GM18873 (cell line): Measurements from ENCODE around the gene LTBP3.
"Not testable (repeated sequence)": the region's sequence is repeated elsewhere in the genome, so short reads cannot be mapped to it uniquely, and the experiment has no call there.

Source experiments
- ATAC-seq: cut with Tn5 transposase; IDR thresholded peaks from one replicate; pipeline ENCODE4 v1.9.1; 2021; ENCODE audit warnings: mild to moderate bottlenecking, moderate library complexity, moderate number of reproducible peaks; ENCODE audit not compliant: unreplicated experiment, low FRiP score

Gene LTBP3

DNA sequence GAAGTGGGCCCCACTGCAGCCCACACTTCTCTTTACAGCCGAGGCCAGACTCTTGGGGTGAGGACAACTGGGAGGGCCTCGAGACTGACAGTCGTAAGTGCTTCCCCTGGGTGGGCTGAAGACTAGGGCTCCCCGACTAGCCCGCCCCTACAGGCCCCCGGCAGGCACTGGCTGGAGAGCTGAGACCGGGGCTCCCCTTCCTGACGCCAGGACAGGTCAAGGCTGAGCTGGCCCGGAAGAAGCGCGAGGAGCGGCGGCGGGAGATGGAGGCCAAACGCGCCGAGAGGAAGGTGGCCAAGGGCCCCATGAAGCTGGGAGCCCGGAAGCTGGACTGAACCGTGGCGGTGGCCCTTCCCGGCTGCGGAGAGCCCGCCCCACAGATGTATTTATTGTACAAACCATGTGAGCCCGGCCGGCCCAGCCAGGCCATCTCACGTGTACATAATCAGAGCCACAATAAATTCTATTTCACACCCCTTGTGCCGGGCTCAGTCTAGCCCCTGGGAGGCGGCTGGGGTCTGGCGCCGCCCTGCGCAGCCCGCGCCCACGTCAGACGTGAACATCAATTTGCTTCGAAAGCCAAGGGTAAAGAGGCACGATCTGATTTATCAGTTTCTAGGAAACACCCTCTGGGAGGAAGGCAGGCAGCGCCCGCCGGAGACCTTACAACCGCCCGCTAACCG, 19.8 kb downstream of the LTBP3 start:
- no peak for ATAC-seq

- no peak for ATAC-seq
Measured at GRCh38 chr11:65537620-65538231, 20.4 kb downstream of the LTBP3 start.

DNA sequence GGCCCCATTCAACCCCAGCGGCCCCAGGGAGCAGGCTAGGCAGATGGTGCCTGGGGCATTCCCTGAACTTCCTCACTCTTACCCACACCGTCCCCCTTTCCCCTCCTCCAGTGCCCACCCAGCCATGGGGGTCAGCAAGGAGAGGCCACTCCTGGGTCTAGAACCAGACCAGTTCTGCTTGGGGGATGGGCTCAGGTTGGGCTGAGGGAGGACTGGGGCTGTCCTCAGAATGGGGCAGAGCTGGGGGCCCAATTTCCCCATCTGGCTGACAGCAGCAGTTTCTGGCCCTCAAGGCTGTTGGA, 20.9 kb downstream of the LTBP3 start:
- no peak for ATAC-seq

GRCh38 chr11:65536412-65537295, 21.5 kb downstream of the LTBP3 start:
- ATAC-seq = no peak

- ATAC-seq = no peak
Measured at GRCh38 chr11:65535102-65535501, 23.1 kb downstream of the LTBP3 start.

GRCh38 chr11:65532388-65533064, 25.6 kb downstream of the LTBP3 start:
- no peak for ATAC-seq

DNA sequence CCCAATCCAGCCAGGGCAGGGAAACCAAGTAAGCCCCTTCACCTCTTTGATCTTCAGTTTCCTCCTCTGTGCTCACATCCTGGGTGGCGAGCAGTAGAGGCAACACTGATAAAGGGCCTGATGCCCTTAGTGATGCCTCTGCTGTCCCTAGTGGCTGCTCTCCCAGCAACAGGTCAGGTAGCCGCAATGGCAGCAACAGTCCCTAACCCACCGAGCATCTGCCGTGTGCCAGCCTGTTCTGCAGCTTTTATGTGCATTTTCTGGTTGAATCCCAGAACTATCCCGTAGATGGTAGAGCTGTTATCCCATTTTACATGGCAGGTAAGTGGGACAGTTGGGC, 28.0 kb downstream of the LTBP3 start:
- ATAC-seq = no peak

DNA sequence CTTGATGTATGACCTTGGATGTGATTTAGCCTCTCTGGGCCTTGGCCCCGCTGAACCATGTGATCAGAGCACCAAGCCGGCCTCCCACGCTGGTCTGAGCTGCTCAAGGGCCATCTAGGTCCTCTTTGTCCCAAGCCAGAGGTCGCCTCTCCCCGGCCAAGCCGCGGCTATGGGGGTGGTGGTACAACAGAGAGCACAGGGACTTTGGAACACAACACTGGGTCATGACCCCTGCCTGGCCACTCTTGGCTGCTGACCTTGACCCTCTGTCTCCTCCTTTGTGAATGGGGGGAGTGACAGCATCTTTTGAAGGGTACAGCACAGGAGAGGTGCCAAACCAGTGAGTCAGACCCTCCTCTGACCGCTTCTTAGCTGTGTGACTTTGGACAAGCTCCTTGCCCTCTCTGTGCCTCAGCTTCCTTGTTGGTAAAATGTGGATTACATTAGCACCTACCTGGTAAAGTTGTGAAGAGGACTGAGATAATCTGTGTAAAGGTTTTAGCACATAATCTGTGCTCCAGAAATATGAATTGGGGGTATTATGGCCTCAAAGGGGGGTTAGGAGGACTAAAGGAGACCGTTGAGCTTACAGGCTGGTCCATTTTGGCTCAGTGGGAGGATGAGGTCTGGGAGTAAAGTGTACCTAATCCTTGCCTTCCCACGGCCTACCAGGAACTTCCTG, 28.5 kb downstream of the LTBP3 start:
- ATAC-seq = no peak

GRCh38 chr11:65528819-65529350, 29.3 kb downstream of the LTBP3 start:
- ATAC-seq = no peak

DNA sequence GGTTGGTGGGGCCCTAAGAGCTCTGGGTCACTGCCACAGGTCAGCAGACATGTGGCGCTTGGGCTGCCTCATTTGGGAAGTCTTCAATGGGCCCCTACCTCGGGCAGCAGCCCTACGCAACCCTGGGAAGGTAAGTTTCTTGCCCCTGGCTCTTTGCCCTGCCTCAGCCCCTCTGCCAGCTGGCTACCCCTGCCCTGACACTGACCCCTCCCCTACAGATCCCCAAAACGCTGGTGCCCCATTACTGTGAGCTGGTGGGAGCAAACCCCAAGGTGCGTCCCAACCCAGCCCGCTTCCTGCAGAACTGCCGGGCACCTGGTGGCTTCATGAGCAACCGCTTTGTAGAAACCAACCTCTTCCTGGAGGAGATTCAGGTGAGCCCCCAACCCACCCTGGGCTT, 31.4 kb downstream of the LTBP3 start:
- no peak for ATAC-seq

DNA sequence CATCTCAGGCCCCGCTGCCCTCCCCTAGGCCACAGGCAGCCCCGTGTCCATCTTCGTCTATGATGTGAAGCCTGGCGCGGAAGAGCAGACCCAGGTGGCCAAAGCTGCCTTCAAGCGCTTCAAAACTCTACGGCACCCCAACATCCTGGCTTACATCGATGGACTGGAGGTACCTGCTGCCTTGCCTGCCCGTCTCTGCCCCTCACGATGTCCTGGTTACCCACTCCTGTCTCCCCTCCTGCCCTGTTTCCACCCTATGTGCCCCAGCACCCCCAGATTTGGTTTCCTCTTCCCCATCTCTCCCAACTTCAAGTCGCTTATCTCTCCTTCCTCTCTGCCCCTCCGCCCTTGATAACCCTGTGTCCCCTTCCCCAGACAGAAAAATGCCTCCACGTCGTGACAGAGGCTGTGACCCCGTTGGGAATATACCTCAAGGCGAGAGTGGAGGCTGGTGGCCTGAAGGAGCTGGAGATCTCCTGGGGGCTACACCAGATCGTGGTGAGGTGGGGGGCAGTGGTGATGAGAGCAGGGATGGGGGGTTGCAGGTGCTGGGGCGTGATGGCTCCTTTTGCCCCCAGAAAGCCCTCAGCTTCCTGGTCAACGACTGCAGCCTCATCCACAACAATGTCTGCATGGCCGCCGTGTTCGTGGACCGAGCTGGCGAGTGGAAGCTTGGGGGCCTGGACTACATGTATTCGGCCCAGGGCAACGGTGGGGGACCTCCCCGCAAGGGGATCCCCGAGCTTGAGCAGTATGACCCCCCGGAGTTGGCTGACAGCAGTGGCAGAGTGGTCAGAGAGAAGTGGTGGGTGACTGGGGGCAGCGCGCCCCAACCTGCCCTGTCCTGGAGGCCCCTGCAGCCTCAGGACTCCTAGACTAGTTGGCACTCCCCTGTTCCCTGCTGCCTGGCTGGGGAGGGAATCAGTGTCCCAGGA, 32.3 kb downstream of the LTBP3 start:
- no peak for ATAC-seq

DNA sequence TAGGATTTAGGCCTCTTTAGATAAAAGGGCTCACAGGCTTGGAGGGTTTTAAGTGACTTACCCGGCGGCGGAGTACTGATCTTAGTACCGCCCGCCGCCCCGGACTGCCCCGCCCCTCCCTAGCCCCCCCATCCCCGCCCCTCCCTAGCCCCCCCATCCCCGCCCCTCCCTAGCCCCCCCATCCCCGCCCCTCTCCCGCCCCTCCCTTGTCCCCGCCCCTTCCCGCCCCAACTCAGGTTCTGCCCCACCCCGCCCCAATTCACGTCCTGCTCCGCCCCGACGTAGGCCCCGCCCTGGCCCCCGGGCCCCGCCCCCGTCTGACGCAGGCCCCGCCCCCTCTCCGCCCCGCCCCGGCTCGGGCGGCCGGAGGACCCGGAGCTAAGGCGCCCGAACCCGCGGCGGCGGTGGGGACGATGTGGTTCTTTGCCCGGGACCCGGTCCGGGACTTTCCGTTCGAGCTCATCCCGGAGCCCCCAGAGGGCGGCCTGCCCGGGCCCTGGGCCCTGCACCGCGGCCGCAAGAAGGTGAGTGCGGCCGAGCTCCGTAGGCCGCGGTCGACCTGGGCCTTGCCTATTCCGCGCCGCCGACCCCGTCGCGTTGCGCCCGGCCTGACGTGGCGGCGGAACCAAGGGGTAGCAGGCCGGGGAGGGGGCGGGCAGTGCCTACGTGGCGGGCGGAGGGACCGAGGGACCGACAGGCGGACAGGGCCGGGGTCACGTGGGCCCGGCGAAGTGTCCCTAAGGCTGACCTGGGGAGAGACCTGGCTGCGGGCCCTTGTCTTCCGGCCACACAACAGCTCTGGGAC, 33.2 kb downstream of the LTBP3 start, which contains the start of gene SCYL1:
Gene SCYL1, plus strand, starts transcription at position 343 of the 805 bp plus-strand sequence. Its CDS starts 71 bp downstream, at position 414.
- ATAC-seq = no peak

DNA sequence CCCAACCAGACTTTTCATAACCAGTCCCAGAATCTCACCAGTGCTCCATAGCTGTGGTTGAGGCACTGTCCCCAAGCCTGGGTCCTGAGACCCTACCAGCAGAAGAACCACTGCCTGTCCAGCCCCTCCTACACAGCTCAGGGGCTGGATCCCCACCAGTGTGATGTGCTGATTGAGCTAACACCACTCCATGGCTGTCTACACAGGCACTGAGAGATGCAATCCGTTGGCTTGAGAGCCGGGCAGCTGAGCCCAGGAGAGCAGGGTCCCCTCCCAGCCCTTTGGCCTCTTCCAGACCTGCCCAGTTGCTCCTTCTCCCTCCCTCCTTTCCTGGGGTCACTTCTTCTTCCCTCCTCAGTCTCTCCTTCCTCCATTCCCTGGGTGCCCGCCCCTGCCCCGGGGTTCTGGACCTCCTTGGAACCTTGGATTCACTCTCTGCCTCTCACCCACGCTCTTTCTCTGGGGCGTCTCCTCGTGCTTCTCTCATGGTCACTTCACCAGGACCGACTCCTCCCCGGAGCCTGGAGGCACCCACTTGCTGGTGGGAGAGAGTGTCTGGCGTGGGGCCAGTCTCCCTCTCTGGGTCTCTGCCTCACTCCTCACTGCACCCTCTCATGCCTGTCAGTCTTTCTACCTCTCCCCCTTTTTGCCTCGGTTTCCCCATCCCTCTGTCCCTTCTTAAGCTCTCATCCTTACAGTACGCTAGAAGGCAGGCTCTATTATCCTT, 34.0 kb downstream of the LTBP3 start:
- ATAC-seq = no peak

DNA sequence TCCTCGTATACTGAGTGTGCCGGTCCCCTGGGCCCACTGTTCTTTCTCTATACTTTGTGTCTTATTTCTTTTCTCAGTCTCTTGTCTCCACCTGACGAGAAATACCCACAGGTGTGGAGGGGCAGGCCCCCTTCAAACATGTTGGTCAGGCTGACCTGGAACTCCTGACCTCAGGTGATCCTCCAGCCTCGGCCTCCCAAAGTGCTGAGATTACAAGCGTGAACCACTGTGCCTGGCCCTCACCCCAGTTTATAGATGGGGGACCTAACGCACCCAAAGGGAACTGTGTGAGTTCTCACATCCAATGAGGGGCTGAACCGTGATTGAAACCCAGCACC, 34.6 kb downstream of the LTBP3 start:
- ATAC-seq = not testable (repeated sequence)

DNA sequence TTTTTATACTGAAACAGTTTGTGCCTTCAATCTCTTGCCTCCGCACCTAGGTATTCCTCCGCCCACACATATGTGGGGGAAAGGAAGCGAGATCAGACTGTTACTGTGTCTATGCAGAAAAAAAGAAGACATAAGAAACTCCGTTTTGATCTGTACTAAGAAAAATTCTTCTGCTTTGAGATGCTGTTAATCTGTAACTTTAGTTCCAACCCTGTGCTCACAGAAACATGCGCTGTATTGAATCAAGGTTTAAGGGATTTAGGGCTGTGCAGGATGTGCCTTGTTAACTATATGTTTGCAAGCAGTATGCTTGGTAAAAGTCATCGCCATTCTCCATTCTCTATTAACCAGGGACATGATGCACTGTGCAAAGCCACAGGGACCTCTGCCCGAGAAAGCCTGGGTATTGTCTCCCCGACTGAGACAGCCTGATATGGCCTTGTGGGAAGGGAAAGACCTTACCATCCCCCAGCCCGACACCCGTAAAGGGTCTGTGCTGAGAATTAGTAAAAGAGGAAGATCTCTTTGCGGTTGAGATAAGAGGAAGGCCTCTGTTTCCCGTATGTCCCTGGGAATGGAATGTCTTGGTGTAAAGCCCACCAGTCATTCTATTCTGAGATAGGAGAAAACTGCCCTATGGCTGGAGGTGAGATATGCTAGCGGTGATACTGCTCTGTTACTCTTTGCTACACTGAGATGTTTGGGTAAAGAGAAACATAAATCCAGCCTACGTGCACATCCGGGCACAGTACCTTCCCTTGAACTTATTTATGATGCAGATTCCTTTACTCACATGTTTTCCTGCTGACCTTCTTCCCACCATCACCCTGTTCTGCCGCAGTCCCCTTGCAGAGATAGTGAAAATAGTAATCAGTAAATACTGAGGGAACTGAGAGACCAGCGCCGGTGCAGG, 35.2 kb downstream of the LTBP3 start:
- not testable (repeated sequence) for ATAC-seq

DNA sequence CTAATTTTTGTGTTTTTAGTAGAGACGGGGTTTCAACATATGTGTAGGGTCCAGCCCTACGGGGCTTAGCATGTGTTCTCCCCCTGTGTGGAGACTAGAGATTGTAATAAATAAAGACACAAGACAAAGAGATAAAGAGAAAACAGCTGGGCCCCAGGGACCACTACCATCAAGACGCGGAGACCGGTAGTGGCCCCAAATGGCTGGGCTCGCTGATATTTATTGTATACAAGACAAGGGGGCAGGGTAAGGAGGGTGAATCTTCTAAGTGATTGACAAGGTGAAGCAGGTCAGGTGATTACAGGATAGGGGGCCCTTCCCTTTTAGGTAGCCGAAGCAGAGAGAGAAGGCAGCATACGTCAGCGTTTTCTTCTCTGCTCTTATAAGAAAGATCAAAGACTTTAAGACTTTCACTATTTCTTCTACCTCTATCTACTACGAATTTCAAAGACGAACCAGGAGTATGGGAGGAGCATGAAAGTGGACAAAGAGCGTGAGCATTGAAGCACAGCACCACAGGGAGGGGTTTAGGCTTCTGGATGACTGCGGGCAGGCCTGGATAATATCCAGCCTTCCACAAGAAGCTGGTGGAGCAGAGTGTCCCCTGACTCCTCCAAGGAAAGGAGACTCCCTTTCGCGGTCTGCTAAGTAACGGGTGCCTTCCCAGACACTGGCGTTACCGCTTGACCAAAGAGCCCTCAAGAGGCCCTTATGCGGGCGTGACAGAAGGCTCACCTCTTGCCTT, 36.2 kb downstream of the LTBP3 start:
- not testable (repeated sequence) for ATAC-seq
